PC-9 (cell line): Measurements from ENCODE around the gene TMEM271. TPM values are rescaled to one million over a fixed set of nuclear protein-coding genes. Genes with fewer than 3 reads are reported as not detected.

Source experiments
- BruUV-seq: library from RNA; stranded (reverse); fragments of 400-500 nt; replicated peaks from 2 replicates; lab custom pipeline; 2021; lab: Mats Ljungman, UMichigan
- CTCF ChIA-PET: fragments of 300-600 bp; sonication (Branson Sonifier 250); formaldehyde crosslinking; loops from one replicate; lab custom pipeline; 2022; ENCODE audit warnings: antibody characterized with exemption; lab: Charles Lee
- POLR2A ChIA-PET: fragments of 300-600 bp; sonication (Branson Sonifier 250); formaldehyde crosslinking; loops from one replicate; lab custom pipeline; 2022; ENCODE audit warnings: antibody characterized with exemption; ENCODE audit not compliant: unreplicated experiment; lab: Charles Lee
- DNase-seq, 2 experiments: peaks; one replicate each; pipeline versions ENCODE4 v3.0.0 to v3.0.0-alpha.2; 2015 to 2022; ENCODE audit warnings: mixed read lengths in 1 of 2
- H2AFZ ChIP-seq: fragments of 200-600 bp; sonication (generic); 2 replicates; pipeline ENCODE4 v1.8.1; 2017; ENCODE audit warnings: antibody characterized with exemption
- H3F3A ChIP-seq: fragments of 200-600 bp; sonication (generic); 2 replicates; pipeline ENCODE4 v1.8.1; 2017; ENCODE audit warnings: antibody characterized with exemption, mild to moderate bottlenecking, low read depth; ENCODE audit not compliant: insufficient read depth
- H3K27ac ChIP-seq: fragments of 200-600 bp; sonication (generic); 2 replicates; pipeline ENCODE4 v1.6.1; 2016; ENCODE audit warnings: mixed run types
- H3K27me3 ChIP-seq: fragments of 200-600 bp; sonication (generic); 2 replicates; pipeline ENCODE4 v1.6.1; 2016; ENCODE audit warnings: low read depth, mixed run types; ENCODE audit not compliant: insufficient read depth
- H3K36me3 ChIP-seq: fragments of 200-600 bp; sonication (generic); 2 replicates; pipeline ENCODE4 v1.6.1; 2016; ENCODE audit warnings: low read depth, mixed run types
- H3K4me1 ChIP-seq: fragments of 200-600 bp; sonication (generic); replicated peaks from 2 replicates; pipeline ENCODE4 v1.6.1; 2016; ENCODE audit warnings: mixed run types; ENCODE audit not compliant: insufficient read depth
- H3K4me2 ChIP-seq: fragments of 200-600 bp; sonication (generic); 2 replicates; pipeline ENCODE4 v1.6.1; 2017; ENCODE audit warnings: mixed run types
- H3K4me3 ChIP-seq: fragments of 200-600 bp; sonication (generic); 2 replicates; pipeline ENCODE4 v1.6.1; 2016; ENCODE audit warnings: mixed run types
- H3K79me2 ChIP-seq: fragments of 200-600 bp; sonication (generic); 2 replicates; pipeline ENCODE4 v1.6.1; 2017; ENCODE audit warnings: low read depth, mixed run types
- H3K9me2 ChIP-seq: fragments of 200-600 bp; sonication (generic); 2 replicates; pipeline ENCODE4 v1.8.1; 2017; ENCODE audit warnings: mild to moderate bottlenecking; ENCODE audit not compliant: insufficient read depth
- H3K9me3 ChIP-seq: fragments of 200-600 bp; sonication (generic); 2 replicates; pipeline ENCODE4 v1.8.1; 2016; ENCODE audit warnings: low read depth; ENCODE audit not compliant: insufficient read depth
- H4K20me1 ChIP-seq: fragments of 200-600 bp; sonication (generic); 2 replicates; pipeline ENCODE4 v1.8.1; 2017; ENCODE audit not compliant: insufficient read depth
- EZH2 ChIP-seq: fragments of 200-600 bp; sonication (generic); IDR thresholded peaks from 2 replicates; pipeline ENCODE4 v1.8.0; 2017; ENCODE audit warnings: antibody characterized with exemption, low read depth
- intact Hi-C: fragments of 100-400 bp; cut with micrococcal nuclease; formaldehyde crosslinking; loops from one replicate; pipeline ENCODE4 v1.10.0; 2022; ENCODE audit not compliant: unreplicated experiment
- total RNA-seq: library from RNA; stranded (reverse); gene quantifications from 2 replicates; pipeline ENCODE4 v1.2.3, GENCODE V29; 2021
- TF ChIP-seq, protein P1 (sequence below): fragments of 200-600 bp; sonication (generic); conservative IDR thresholded peaks from 2 replicates; pipeline ENCODE4 v1.6.1; 2017; ENCODE audit warnings: mixed run types, antibody characterized with exemption, mild to moderate bottlenecking, moderate library complexity

Gene TMEM271
- total RNA-seq, 1 experiment from 2014 or later, result not detected

DNA sequence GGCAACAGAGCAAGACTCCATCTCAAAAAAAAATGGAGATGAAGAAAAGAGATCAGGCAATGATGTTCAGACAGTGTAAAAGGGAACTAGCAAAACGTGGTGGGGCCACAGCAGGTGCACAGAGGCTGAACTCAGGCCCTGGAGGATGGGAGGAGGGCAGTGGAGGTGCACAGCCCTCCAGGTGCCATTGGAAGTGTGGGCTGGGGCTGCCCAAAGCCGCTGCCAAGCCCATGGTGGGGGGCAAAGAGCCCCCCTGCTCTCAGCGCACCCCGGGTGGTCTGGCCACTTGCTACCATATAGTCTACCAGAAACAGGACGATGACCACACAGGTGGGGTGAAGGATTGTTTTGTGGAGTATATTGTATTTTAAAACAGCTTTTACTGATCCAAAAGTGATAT, 7.1 kb downstream of the TMEM271 start:
- Histone ChIP-seq H3K9me3 (no peaks in the 10 kb centered on the region), H4K20me1 (no peaks in the 10 kb centered on the region), H2AFZ (no peak overlapping the region), H3K4me3 (no peak overlapping the region), H3K4me1 (no peaks in the 10 kb centered on the region), H3K36me3 (no peaks in the 10 kb centered on the region), H3K4me2 (no peak overlapping the region), H3F3A (no peaks in the 10 kb centered on the region), H3K79me2 (no peaks in the 10 kb centered on the region), H3K27me3 (peaks cover 53% of the 10 kb centered on the region), H3K9me2 (no peaks in the 10 kb centered on the region), H3K27ac (no peak overlapping the region)
- BruUV-seq, result no TSS peak
- TF ChIP-seq, protein P1, sequence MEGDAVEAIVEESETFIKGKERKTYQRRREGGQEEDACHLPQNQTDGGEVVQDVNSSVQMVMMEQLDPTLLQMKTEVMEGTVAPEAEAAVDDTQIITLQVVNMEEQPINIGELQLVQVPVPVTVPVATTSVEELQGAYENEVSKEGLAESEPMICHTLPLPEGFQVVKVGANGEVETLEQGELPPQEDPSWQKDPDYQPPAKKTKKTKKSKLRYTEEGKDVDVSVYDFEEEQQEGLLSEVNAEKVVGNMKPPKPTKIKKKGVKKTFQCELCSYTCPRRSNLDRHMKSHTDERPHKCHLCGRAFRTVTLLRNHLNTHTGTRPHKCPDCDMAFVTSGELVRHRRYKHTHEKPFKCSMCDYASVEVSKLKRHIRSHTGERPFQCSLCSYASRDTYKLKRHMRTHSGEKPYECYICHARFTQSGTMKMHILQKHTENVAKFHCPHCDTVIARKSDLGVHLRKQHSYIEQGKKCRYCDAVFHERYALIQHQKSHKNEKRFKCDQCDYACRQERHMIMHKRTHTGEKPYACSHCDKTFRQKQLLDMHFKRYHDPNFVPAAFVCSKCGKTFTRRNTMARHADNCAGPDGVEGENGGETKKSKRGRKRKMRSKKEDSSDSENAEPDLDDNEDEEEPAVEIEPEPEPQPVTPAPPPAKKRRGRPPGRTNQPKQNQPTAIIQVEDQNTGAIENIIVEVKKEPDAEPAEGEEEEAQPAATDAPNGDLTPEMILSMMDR, result no peak
- no peak for TF ChIP-seq EZH2
- DNase-seq, result no peak
- CTCF ChIA-PET, result no interaction called here
- POLR2A ChIA-PET, result no interaction called here
- intact Hi-C loops, result no loop called here

DNA sequence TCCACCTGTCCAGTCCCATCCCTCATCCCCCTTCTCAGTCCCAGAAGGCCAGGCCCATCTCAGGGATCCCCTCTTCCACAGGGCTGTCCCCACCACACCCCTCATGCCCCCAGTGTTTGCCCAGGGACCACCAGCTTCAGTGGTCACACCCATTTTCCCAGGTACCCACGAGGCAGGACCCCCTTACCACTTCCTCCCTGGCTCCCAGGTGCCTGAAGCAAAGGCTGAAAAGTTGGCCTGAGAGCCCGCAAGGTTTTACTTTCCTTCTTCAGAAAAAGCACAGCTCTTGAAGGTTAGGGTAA, 7.8 kb downstream of the TMEM271 start:
- H3K27ac ChIP-seq, result no peak overlapping the region
- DNase-seq, result no peak
- ChIA-PET CTCF (no interaction called here), POLR2A (no interaction called here)
- H2AFZ ChIP-seq, result no peak overlapping the region
- no peaks in the 10 kb centered on the region for H3K36me3 ChIP-seq
- no peaks in the 10 kb centered on the region for H4K20me1 ChIP-seq
- no peaks in the 10 kb centered on the region for H3F3A ChIP-seq
- no TSS peak for BruUV-seq
- H3K79me2 ChIP-seq, result no peaks in the 10 kb centered on the region
- no peaks in the 10 kb centered on the region for H3K9me2 ChIP-seq
- H3K27me3 ChIP-seq, result peaks cover 47% of the 10 kb centered on the region
- H3K4me2 ChIP-seq, result no peak overlapping the region
- H3K9me3 ChIP-seq, result no peaks in the 10 kb centered on the region
- no peaks in the 10 kb centered on the region for H3K4me1 ChIP-seq
- H3K4me3 ChIP-seq, result no peak overlapping the region
- TF ChIP-seq, protein P1, result no peak
- TF ChIP-seq EZH2, result no peak
- intact Hi-C loops, result no loop called here

DNA sequence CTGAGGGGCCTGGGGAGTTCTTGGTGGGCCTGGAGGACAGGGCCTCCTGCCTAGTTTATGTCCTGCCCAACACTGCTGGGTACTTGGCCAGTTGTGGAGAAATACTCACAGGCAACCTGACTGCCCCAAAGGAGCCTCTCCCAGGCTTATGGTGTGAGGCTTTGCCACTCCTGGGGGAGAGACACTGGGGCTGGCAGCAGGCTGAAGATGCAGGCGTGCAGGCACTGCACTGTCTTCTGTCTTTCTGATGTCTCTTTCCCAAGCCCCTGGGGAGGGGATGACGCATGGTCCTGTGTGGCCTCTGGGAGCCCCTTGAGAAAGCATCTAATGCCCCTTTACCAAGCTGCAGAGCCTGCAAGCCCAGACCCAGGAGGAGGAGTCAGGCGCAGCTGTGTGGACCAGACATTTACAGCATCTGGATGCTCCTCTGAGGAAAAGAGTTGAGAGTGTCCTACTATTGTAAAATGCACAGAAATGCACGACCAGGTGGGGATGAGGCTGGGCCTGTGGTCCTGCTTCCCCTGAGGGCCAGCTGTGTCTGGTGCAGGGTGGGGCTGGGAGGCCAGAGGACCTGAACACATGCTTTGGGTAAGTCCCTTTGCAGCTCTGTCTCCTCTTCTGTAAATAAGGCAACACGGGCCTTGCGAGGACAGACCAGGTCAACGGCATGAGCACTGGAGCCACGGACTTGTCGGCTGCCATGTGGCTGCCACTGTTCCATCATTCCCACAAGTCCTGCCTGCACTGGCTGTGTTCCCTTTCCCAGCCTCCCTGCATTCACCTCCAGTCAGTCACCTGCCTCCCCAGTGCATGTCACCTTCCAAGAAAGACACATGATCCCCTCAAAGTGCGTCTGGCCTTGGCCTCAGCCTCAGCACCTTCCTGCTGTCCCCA, 8.4 kb downstream of the TMEM271 start:
- H4K20me1 ChIP-seq, result no peaks in the 10 kb centered on the region

More for the DNA sequence above, 8.4 kb downstream of the TMEM271 start:
- Histone ChIP-seq H3K9me2 (no peaks in the 10 kb centered on the region), H3K9me3 (no peaks in the 10 kb centered on the region), H3K4me2 (no peak overlapping the region), H3K4me3 (no peak overlapping the region), H3K4me1 (no peaks in the 10 kb centered on the region), H3K27ac (no peak overlapping the region), H3K36me3 (no peaks in the 10 kb centered on the region), H3F3A (no peaks in the 10 kb centered on the region), H3K27me3 (peaks cover 41% of the 10 kb centered on the region), H3K79me2 (no peaks in the 10 kb centered on the region), H2AFZ (no peak overlapping the region)
- no TSS peak for BruUV-seq
- ChIA-PET CTCF (no interaction called here), POLR2A (no interaction called here)
- TF ChIP-seq EZH2, result no peak
- TF ChIP-seq, protein P1, result no peak
- intact Hi-C loops, result no loop called here
- DNase-seq, result no peak
